Kidney epithelial cell (primary cell): ENCODE results near the gene TCTA. TPM values are rescaled to one million over a fixed set of nuclear protein-coding genes. Genes with fewer than 3 reads are reported as not detected.
"Not testable (repeated sequence)": the region's sequence is repeated elsewhere in the genome, so short reads cannot be mapped to it uniquely, and the experiment has no call there.

Experiments
- DNase-seq: peaks from one replicate; pipeline ENCODE4 v3.0.0-alpha.2; 2010; ENCODE audit warnings: low read depth
- H3K27me3 ChIP-seq: 2 replicates; pipeline ENCODE4 v1.6.0; 2011; ENCODE audit warnings: low read length; ENCODE audit not compliant: control insufficient read depth, insufficient read depth
- H3K36me3 ChIP-seq: 2 replicates; pipeline ENCODE4 v1.5.1; 2011; ENCODE audit warnings: low read length; ENCODE audit not compliant: control insufficient read depth, insufficient read depth
- H3K4me3 ChIP-seq: 2 replicates; pipeline ENCODE4 v1.5.1; 2011; ENCODE audit warnings: low read depth, mild to moderate bottlenecking, control low read depth, low read length
- total RNA-seq: library from RNA; depleted of rRNA; stranded (reverse); fragments of >200 nt; gene quantifications from 2 replicates; pipeline ENCODE4 v1.2.3, GENCODE V29; 2015
- TF ChIP-seq, protein P1 (sequence below): IDR thresholded peaks from 2 replicates; pipeline ENCODE4 v1.5.1; 2011; ENCODE audit warnings: mild to moderate bottlenecking, moderate library complexity, low read length, control low read depth, inconsistent platforms; ENCODE audit not compliant: insufficient read depth, poor library complexity, severe bottlenecking

TCTA gene
- total RNA-seq, 1 donor from 2014 or later = 17.4 TPM

GRCh38 chr3:49403891-49404290, 8.3 kb upstream of the TCTA start:
- Histone ChIP-seq H3K4me3 (no peak overlapping the region), H3K27me3 (no peaks in the 10 kb centered on the region), H3K36me3 (no peaks in the 10 kb centered on the region)
- TF ChIP-seq, protein P1, sequence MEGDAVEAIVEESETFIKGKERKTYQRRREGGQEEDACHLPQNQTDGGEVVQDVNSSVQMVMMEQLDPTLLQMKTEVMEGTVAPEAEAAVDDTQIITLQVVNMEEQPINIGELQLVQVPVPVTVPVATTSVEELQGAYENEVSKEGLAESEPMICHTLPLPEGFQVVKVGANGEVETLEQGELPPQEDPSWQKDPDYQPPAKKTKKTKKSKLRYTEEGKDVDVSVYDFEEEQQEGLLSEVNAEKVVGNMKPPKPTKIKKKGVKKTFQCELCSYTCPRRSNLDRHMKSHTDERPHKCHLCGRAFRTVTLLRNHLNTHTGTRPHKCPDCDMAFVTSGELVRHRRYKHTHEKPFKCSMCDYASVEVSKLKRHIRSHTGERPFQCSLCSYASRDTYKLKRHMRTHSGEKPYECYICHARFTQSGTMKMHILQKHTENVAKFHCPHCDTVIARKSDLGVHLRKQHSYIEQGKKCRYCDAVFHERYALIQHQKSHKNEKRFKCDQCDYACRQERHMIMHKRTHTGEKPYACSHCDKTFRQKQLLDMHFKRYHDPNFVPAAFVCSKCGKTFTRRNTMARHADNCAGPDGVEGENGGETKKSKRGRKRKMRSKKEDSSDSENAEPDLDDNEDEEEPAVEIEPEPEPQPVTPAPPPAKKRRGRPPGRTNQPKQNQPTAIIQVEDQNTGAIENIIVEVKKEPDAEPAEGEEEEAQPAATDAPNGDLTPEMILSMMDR = no peak
- no peak for DNase-seq

DNA sequence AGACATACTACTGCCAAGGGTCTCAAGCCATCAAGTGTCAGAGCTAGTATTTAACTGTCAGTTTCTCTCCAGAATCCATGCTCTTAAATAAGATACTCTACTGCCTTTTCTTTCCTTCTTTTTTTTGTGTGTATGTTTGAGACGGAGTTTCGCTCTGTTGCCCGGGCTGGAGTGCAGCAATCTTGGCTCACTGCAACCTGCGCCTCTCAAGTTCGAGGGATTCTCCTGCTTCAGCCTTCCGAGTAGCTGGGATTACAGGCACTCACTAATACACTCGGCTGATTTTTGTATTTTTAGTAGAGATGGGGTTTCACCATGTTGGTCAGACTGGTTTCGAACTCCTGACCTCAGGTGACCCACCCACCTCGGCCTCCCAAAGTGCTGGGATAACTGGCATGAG, 6.7 kb upstream of the TCTA start:
- not testable (repeated sequence) for DNase-seq, H3K27me3 ChIP-seq

GRCh38 chr3:49406571-49407565, 5.4 kb upstream of the TCTA start:
- no peaks in the 10 kb centered on the region for H3K27me3 ChIP-seq
- H3K36me3 ChIP-seq = no peaks in the 10 kb centered on the region
- DNase-seq = no peak
- TF ChIP-seq, protein P1 = no peak
- no peak overlapping the region for H3K4me3 ChIP-seq

More for the DNA sequence above, 6.7 kb upstream of the TCTA start:
- not testable (repeated sequence) for H3K4me3 ChIP-seq, H3K36me3 ChIP-seq

- peak overlapping the region; percentile 94 for H3K4me3 ChIP-seq
These were observed 2.0 kb upstream of the TCTA start for GRCh38 chr3:49410066-49410845.

GRCh38 chr3:49410846-49411534, 1.2 kb upstream of the TCTA start:
- DNase-seq = no peak
- H3K27me3 ChIP-seq = no peaks in the 10 kb centered on the region
- H3K4me3 ChIP-seq = peak overlapping the region; percentile 94
- peaks cover 2% of the 10 kb centered on the region for H3K36me3 ChIP-seq
- TF ChIP-seq, protein P1 = no peak

More at GRCh38 chr3:49410066-49410845, 2.0 kb upstream of the TCTA start:
- TF ChIP-seq, protein P1 = no peak
- H3K36me3 ChIP-seq = no peaks in the 10 kb centered on the region
- no peak for DNase-seq
- no peaks in the 10 kb centered on the region for H3K27me3 ChIP-seq
